ENCODE data around the gene NES.

The NES gene

DNA sequence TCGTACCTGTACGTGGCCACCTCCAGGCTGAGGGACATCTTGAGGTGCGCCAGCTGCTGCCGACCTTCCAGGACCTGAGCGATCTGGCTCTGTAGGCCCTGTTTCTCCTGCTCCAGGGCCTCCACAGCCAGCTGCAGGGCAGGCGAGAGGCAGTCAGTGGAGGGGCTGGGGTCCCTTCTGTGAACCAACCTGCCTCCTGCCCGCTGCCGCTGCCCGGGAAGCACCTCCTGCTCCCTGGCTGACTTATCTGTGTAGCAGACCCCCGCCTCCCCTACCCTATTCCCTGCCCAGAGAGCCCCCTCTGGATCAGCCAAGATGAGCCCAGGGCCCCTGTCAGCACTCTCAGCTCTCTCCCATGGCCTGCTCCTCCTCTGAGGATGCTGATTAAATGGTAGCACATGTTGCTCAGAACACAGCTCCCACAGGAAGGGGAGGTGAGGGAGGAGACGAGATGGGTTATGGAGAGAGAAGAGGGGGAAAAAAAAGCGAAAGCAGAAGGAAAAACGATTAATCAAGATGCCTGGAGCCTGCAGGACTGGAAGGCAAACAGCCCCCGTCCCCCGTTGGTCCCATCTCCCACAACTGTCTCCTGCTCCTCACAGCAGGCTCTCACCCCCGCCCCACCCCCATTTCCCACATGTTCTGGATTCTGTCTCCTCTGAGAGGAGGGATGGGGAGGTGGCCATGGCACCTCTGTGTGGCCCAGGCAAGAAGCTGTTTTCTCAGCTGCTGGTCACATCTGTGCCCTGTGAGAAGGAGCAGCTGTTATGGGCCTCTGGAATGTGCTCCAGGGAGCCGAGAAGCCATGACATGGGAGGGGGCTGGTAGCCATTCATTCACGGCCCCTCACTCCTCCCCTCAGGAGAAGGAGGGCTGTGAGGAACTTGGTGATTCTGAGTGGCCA, 1.7 kb downstream of the NES start:
- FAIRE-seq (no peak), DNase-seq (ENCODE audit: insufficient read length, low spot score) (no peak)
- TF ChIP-seq TAF1 (IDR thresholded peaks at IDR 0.05; ENCODE audit: low read depth, low read length) = no peak
- TF ChIP-seq POLR2AphosphoS5 (IDR thresholded peaks at IDR 0.05; ENCODE audit: low read depth, low read length) = no peak
- no peak for TF ChIP-seq PAX5 (IDR thresholded peaks at IDR 0.05; ENCODE audit: insufficient read depth, low read length, severe bottlenecking)
- TF ChIP-seq POU2F2 (IDR thresholded peaks at IDR 0.05; ENCODE audit: low read depth, low read length) = no peak
- TF ChIP-seq POLR2A (IDR thresholded peaks at IDR 0.05; ENCODE audit: low read depth, low read length) = no peak
- no peak for TF ChIP-seq SPI1 (IDR thresholded peaks at IDR 0.05; ENCODE audit: low read depth, low read length)

DNA sequence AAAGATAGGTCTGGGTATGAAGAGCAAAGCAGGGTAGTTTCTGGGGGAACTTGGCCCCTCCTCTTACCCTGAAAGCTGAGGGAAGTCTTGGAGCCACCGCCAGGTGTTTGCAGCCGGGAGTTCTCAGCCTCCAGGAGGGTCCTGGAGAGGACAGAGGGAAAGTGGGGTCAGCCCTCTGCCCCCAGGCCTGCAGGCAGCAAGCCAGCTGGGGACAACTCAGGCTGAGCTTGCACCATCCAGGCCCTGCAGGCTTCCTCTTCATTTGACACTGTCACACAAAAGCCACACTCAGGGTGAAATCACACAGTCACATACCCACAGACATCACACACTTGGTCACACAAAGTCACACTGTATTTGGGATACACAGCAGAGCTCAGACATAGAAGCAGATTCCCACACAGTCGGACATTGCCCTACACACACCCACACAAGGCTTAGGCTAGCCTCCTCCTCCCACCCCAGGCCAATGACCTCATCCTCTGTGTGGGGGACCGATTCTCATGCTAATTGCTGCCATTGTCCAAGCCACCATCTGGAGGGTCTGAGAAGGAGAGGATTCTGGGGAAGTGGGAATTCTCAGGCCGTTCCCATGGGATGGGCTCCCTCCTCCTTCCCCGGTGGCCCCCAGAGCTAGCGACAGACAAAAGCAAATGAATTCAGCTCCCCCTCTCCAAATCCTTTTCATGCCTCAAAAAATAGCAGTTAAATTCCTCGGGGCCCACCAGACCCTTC, 3.7 kb downstream of the NES start:
- TF ChIP-seq POU2F2 (IDR thresholded peaks at IDR 0.05; ENCODE audit: low read depth, low read length) (no peak), POLR2AphosphoS5 (IDR thresholded peaks at IDR 0.05; ENCODE audit: low read depth, low read length) (no peak), PAX5 (IDR thresholded peaks at IDR 0.05; ENCODE audit: insufficient read depth, low read length, severe bottlenecking) (no peak), TAF1 (IDR thresholded peaks at IDR 0.05; ENCODE audit: low read depth, low read length) (no peak), POLR2A (IDR thresholded peaks at IDR 0.05; ENCODE audit: low read depth, low read length) (no peak), SPI1 (IDR thresholded peaks at IDR 0.05; ENCODE audit: low read depth, low read length) (no peak)
- DNase-seq (ENCODE audit: insufficient read length, low spot score) (no peak), FAIRE-seq (no peak)

DNA sequence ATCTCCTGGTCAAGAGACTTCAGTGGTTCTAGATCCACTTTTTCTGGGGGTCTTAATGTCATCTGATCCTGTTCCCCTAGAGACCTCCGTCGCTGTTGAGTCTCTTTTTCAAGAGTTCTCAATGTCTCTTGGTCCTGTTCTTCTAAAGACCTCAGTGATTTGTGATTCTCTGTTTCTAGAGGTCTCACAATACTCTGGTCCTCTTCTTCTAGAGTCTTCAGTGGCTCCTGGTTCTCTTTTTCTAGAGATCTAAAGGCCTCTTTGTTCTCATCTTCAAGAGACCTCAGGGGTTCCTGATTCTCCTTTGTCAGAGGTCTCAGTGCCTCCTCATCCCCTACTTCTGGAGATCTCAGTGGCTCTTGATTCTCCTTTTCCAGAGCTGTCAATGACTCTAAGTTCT, 5.4 kb downstream of the NES start:
- TF ChIP-seq POU2F2 (IDR thresholded peaks at IDR 0.05; ENCODE audit: low read depth, low read length) (no peak), TAF1 (IDR thresholded peaks at IDR 0.05; ENCODE audit: low read depth, low read length) (no peak), POLR2A (IDR thresholded peaks at IDR 0.05; ENCODE audit: low read depth, low read length) (no peak), SPI1 (IDR thresholded peaks at IDR 0.05; ENCODE audit: low read depth, low read length) (no peak), POLR2AphosphoS5 (IDR thresholded peaks at IDR 0.05; ENCODE audit: low read depth, low read length) (no peak), PAX5 (IDR thresholded peaks at IDR 0.05; ENCODE audit: insufficient read depth, low read length, severe bottlenecking) (no peak)
- FAIRE-seq (no peak), DNase-seq (ENCODE audit: insufficient read length, low spot score) (no peak)

DNA sequence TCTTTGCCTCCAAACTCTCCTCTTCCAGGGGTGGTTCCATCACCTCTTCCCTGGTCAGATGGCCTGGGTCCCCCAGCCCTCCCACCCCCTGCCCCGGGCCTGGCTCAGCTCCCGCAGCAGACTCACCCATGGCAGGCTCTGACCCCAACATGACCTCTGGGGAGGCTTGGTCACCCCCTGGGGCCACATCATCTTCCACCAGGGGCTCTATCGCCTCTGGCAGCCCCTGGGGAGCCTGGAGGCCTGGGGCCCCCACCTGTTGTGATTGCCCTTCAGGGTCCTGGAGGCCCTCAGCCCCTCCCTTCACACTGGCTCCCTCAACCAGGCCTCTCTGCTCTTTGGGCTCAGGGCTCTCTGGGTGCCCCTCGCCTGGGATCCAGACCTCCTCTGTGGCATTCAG, 6.4 kb downstream of the NES start:
- TF ChIP-seq SPI1 (IDR thresholded peaks at IDR 0.05; ENCODE audit: low read depth, low read length) (no peak), POLR2A (IDR thresholded peaks at IDR 0.05; ENCODE audit: low read depth, low read length) (no peak), POLR2AphosphoS5 (IDR thresholded peaks at IDR 0.05; ENCODE audit: low read depth, low read length) (no peak), PAX5 (IDR thresholded peaks at IDR 0.05; ENCODE audit: insufficient read depth, low read length, severe bottlenecking) (no peak), TAF1 (IDR thresholded peaks at IDR 0.05; ENCODE audit: low read depth, low read length) (no peak), POU2F2 (IDR thresholded peaks at IDR 0.05; ENCODE audit: low read depth, low read length) (no peak)
- no peak for FAIRE-seq
- no peak for DNase-seq (ENCODE audit: insufficient read length, low spot score)

DNA sequence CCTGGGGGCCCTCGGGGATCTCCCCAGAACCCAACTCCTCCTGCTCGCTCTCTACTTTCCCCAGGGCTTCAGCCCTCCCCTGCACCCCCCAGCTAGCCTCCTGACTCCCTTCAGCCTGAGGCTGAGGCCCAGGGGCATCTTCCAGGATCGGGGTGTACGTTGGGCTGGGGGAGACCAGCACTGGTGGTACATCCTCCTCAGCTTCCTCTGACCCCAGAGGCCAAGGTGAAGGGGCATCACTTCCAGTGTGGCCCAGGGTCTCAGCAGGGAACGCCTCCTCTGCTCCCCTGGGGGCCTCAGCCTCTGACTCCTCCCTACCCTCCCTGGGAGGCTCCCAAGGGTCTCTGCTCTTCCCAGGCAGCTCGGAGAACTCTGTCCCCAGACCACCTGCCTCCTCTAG, 6.8 kb downstream of the NES start:
- no peak for TF ChIP-seq PAX5 (IDR thresholded peaks at IDR 0.05; ENCODE audit: insufficient read depth, low read length, severe bottlenecking)
- TF ChIP-seq SPI1 (IDR thresholded peaks at IDR 0.05; ENCODE audit: low read depth, low read length) = no peak
- no peak for TF ChIP-seq POU2F2 (IDR thresholded peaks at IDR 0.05; ENCODE audit: low read depth, low read length)
- no peak for TF ChIP-seq TAF1 (IDR thresholded peaks at IDR 0.05; ENCODE audit: low read depth, low read length)
- TF ChIP-seq POLR2A (IDR thresholded peaks at IDR 0.05; ENCODE audit: low read depth, low read length) = no peak
- TF ChIP-seq POLR2AphosphoS5 (IDR thresholded peaks at IDR 0.05; ENCODE audit: low read depth, low read length) = no peak
- no peak for DNase-seq (ENCODE audit: insufficient read length, low spot score)
- no peak for FAIRE-seq

DNA sequence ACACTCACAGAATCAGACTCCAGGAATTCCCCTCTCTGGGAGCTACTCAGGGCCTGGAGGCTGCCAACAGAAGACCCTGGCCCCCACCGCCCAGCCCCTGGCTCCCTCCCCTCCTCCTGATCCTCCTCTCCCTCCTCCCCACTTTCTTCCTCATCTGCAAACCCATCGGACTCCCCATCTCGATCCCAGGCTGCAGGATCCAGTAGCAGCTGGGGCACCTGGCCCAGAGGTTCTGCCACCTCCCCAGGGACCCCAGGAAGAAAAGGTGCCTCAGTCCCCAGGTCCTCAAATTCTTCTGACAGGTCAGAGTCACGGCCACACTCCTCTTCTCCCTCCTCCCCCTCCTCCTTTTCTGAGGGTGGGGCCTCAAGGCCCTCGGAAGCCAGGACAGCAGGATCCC, 7.4 kb downstream of the NES start:
- TF ChIP-seq TAF1 (IDR thresholded peaks at IDR 0.05; ENCODE audit: low read depth, low read length) = no peak
- TF ChIP-seq POLR2A (IDR thresholded peaks at IDR 0.05; ENCODE audit: low read depth, low read length) = no peak
- TF ChIP-seq POLR2AphosphoS5 (IDR thresholded peaks at IDR 0.05; ENCODE audit: low read depth, low read length) = no peak
- no peak for TF ChIP-seq POU2F2 (IDR thresholded peaks at IDR 0.05; ENCODE audit: low read depth, low read length)
- TF ChIP-seq SPI1 (IDR thresholded peaks at IDR 0.05; ENCODE audit: low read depth, low read length) = no peak
- TF ChIP-seq PAX5 (IDR thresholded peaks at IDR 0.05; ENCODE audit: insufficient read depth, low read length, severe bottlenecking) = no peak
- DNase-seq (ENCODE audit: insufficient read length, low spot score) (no peak), FAIRE-seq (no peak)

DNA sequence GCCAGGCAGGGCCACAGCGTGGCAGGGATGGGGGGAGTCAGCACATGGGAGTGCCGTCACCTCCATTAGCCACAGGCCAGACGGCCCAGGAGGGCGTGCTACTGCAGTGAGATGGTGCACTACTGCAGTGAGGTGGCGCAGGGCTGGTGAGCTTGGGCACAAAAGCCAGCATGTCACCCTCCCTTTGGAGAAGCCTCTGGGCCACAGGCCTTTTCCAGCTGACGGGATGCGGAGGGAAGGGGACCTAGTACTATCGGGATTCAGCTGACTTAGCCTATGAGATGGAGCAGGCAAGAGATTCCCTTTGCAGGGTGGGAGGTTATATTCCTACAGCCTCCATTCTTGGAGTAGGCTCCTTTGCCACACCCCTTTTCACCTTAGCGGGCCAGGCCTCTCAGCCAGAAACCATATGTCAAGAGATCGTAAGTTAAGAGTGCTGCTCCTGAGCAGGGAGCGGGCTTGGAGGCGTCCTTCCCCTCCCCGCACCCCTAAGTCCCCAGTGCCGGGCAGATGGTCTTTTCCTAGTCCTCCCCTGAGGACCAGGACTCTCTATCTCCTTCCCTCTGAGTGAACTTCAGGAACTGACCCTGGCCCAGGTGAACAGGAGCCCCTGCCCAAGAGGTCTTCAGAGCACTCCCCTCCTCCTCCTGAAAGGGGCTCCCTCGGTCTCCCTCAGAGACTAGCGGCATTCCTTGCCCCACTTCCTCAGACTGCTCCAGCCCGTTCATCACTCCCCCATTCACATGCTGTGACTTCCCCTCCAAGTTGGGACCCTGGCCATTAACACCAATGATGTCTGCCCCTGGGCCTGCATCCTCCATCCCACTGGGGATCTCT, 8.2 kb downstream of the NES start:
- no peak for DNase-seq (ENCODE audit: insufficient read length, low spot score)
- FAIRE-seq = no peak
- no peak for TF ChIP-seq POU2F2 (IDR thresholded peaks at IDR 0.05; ENCODE audit: low read depth, low read length)
- TF ChIP-seq SPI1 (IDR thresholded peaks at IDR 0.05; ENCODE audit: low read depth, low read length) = no peak
- no peak for TF ChIP-seq POLR2A (IDR thresholded peaks at IDR 0.05; ENCODE audit: low read depth, low read length)
- TF ChIP-seq PAX5 (IDR thresholded peaks at IDR 0.05; ENCODE audit: insufficient read depth, low read length, severe bottlenecking) = no peak
- no peak for TF ChIP-seq TAF1 (IDR thresholded peaks at IDR 0.05; ENCODE audit: low read depth, low read length)
- TF ChIP-seq POLR2AphosphoS5 (IDR thresholded peaks at IDR 0.05; ENCODE audit: low read depth, low read length) = no peak

DNA sequence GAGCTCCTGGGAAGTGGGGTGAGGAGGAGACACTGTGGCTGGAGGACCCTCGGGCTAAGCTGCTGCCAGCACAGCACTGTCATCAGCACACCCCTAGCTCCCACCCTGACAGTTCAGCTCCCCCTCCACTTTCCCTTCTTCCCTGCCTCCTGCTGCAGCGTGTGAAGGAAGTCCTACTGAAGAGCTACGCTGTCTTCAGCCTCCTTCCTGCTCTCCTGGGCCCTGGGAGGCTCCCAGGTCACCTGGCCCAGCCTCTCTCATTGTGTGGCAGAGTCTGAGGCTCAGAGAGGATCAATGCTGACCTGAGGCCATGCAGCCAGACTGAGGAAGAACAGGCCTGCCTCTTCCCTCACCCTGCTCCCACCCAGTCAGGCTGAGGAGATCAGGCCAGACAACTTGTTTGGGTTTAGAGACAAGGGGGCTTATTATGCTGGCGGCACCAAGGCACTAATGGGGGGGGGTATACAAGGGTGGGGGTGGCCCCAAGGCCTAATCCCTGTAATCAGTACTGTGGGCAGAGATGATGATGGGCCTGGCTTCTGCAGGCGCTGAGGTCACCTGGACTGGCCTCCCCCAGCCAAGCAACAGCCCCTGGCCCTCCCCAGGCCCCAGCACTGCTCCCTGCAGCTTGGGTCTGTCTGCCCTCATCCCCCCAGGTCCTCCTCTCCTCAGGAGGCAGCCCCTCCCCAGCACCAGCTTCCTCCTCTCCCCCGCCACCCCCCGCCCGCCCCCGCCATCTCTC, 9.1 kb downstream of the NES start:
- DNase-seq (ENCODE audit: insufficient read length, low spot score) (no peak), FAIRE-seq (no peak)
- TF ChIP-seq TAF1 (IDR thresholded peaks at IDR 0.05; ENCODE audit: low read depth, low read length) (no peak), PAX5 (IDR thresholded peaks at IDR 0.05; ENCODE audit: insufficient read depth, low read length, severe bottlenecking) (no peak), SPI1 (IDR thresholded peaks at IDR 0.05; ENCODE audit: low read depth, low read length) (no peak), POLR2AphosphoS5 (IDR thresholded peaks at IDR 0.05; ENCODE audit: low read depth, low read length) (no peak), POLR2A (IDR thresholded peaks at IDR 0.05; ENCODE audit: low read depth, low read length) (no peak), POU2F2 (IDR thresholded peaks at IDR 0.05; ENCODE audit: low read depth, low read length) (no peak)

Measured in GM12891 (cell line).